Measurements from ENCODE around the gene CAMK2N2.

The CAMK2N2 gene

GRCh38 chr3:184241447-184242296 lies 19.7 kb downstream of the CAMK2N2 start:
- no peak for DNase-seq (ENCODE audit: extremely low read depth, insufficient read length)
- H3K36me3 ChIP-seq (ENCODE audit: control insufficient read depth, insufficient read depth, low read length): peaks cover 27% of the 10 kb centered on the region

GRCh38 chr3:184241141-184241446 lies 20.3 kb downstream of the CAMK2N2 start:
- DNase-seq (ENCODE audit: extremely low read depth, insufficient read length): no peak
- TF ChIP-seq CTCF (IDR thresholded peaks at IDR 0.05; ENCODE audit: insufficient read depth, low read length, poor library complexity, severe bottlenecking): no peak
- H3K36me3 ChIP-seq (ENCODE audit: control insufficient read depth, insufficient read depth, low read length): peaks cover 27% of the 10 kb centered on the region
- H3K27me3 ChIP-seq (replicated peaks; ENCODE audit: control insufficient read depth, insufficient read depth, low read length): no peaks in the 10 kb centered on the region
- no peak overlapping the region for H3K4me3 ChIP-seq (replicated peaks; ENCODE audit: low read depth, low read length)

More at GRCh38 chr3:184241447-184242296, 19.7 kb downstream of the CAMK2N2 start:
- no peaks in the 10 kb centered on the region for H3K27me3 ChIP-seq (replicated peaks; ENCODE audit: control insufficient read depth, insufficient read depth, low read length)
- no peak overlapping the region for H3K4me3 ChIP-seq (replicated peaks; ENCODE audit: low read depth, low read length)
- TF ChIP-seq CTCF (IDR thresholded peaks at IDR 0.05; ENCODE audit: insufficient read depth, low read length, poor library complexity, severe bottlenecking): peak; percentile 22

- Histone ChIP-seq H3K27me3 (replicated peaks; ENCODE audit: control insufficient read depth, insufficient read depth, low read length) (no peaks in the 10 kb centered on the region), H3K36me3 (ENCODE audit: control insufficient read depth, insufficient read depth, low read length) (peaks cover 27% of the 10 kb centered on the region), H3K4me3 (replicated peaks; ENCODE audit: low read depth, low read length) (no peak overlapping the region)
- TF ChIP-seq CTCF (IDR thresholded peaks at IDR 0.05; ENCODE audit: insufficient read depth, low read length, poor library complexity, severe bottlenecking): no peak
- no peak for DNase-seq (ENCODE audit: extremely low read depth, insufficient read length)
These were observed 20.8 kb downstream of the CAMK2N2 start for GRCh38 chr3:184240384-184241140.

- DNase-seq (ENCODE audit: extremely low read depth, insufficient read length): no peak
- TF ChIP-seq CTCF (IDR thresholded peaks at IDR 0.05; ENCODE audit: insufficient read depth, low read length, poor library complexity, severe bottlenecking): no peak
These were observed 21.6 kb downstream of the CAMK2N2 start for GRCh38 chr3:184239708-184240107.

GRCh38 chr3:184239221-184239620 lies 22.1 kb downstream of the CAMK2N2 start:
- Histone ChIP-seq H3K36me3 (ENCODE audit: control insufficient read depth, insufficient read depth, low read length) (peaks cover 16% of the 10 kb centered on the region), H3K27me3 (replicated peaks; ENCODE audit: control insufficient read depth, insufficient read depth, low read length) (no peaks in the 10 kb centered on the region), H3K4me3 (replicated peaks; ENCODE audit: low read depth, low read length) (no peak overlapping the region)
- no peak for TF ChIP-seq CTCF (IDR thresholded peaks at IDR 0.05; ENCODE audit: insufficient read depth, low read length, poor library complexity, severe bottlenecking)
- no peak for DNase-seq (ENCODE audit: extremely low read depth, insufficient read length)

More at GRCh38 chr3:184239708-184240107, 21.6 kb downstream of the CAMK2N2 start:
- Histone ChIP-seq H3K4me3 (replicated peaks; ENCODE audit: low read depth, low read length) (no peak overlapping the region), H3K36me3 (ENCODE audit: control insufficient read depth, insufficient read depth, low read length) (peaks cover 20% of the 10 kb centered on the region), H3K27me3 (replicated peaks; ENCODE audit: control insufficient read depth, insufficient read depth, low read length) (no peaks in the 10 kb centered on the region)
